Suppressor macrophage treated with lipopolysaccharide for 4 hours (primary cell): ENCODE measurements around the gene COMT.
"Not testable (repeated sequence)": the region's sequence is repeated elsewhere in the genome, so short reads cannot be mapped to it uniquely, and the experiment has no call there.

Experiments
- DNase-seq: peaks from one replicate; pipeline ENCODE4 v3.0.0-alpha.2; 2020

Gene COMT

GRCh38 chr22:19909350-19910179, 32.0 kb upstream of the COMT start:
- peak; percentile 85 for DNase-seq

GRCh38 chr22:19910180-19910744, 31.3 kb upstream of the COMT start:
- DNase-seq: no peak

- no peak for DNase-seq
Measured at GRCh38 chr22:19911540-19912270, 29.9 kb upstream of the COMT start.

GRCh38 chr22:19912271-19912999, 29.1 kb upstream of the COMT start:
- no peak for DNase-seq

GRCh38 chr22:19913337-19913936, 28.1 kb upstream of the COMT start:
- DNase-seq: no peak

DNA sequence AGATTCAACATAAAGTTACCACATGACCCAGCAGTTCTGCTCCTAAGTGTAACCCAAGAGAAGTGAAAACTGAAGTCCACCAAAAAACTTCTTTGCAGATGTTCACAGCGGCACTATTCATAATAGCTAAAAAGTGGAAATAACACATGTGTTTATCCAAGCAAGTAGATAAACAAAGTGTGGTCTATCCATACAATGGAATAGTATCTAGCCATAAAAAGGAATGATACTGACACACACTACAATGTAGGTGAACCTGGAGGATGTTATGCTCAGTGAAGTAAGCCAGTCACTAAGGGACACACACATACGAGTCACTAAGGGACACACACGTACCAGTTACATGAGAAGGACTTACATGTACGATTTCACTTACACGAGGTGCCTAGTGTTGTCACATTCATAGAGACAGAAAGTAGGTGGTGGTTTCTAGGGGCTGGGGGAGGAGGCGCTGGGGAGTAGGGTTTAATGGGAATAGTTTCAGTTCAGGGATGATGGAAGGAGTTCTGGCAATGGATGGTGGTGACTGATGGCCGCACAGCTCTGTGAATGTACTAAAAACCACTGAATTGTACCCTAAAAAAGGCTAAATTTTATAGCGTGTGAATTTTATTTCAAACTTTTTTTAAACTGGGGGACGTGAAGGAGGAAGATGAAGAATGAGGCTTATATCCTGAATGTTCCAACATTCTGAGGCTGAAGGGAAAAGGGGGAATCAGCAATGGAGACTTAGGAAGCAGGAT, 27.2 kb upstream of the COMT start:
- DNase-seq: no peak

DNA sequence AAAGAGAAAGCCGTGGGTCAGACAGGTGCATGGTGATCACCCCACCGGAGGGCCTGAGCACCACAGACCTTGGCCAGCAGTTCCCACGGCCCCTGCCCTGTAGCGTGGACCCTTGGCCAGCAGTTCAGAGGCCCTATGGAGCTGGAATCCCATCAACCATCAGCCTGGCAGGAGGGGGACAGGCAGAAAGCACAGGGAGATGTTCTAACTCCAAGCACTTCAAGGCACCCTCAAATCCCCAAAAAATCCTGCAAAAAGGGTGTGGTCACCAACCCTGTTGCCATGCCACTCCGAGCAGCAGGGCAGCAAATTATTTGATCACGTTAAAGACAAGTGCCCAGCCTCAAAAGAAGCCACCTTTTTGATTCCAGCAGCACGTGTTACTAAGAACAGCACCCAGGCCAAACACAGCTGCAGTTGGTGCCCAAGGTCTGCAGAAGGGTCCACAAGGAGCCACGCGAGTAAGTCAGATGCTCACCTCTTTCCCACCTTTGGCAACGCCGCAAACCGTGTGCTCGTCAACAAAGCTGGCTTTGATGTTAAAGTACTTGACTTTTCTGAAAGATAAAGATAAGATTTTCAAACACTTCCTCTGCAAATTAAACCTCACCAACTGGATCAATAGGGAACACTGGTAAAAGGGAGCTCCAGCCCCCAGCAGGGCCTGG, 26.2 kb upstream of the COMT start:
- DNase-seq: no peak

DNA sequence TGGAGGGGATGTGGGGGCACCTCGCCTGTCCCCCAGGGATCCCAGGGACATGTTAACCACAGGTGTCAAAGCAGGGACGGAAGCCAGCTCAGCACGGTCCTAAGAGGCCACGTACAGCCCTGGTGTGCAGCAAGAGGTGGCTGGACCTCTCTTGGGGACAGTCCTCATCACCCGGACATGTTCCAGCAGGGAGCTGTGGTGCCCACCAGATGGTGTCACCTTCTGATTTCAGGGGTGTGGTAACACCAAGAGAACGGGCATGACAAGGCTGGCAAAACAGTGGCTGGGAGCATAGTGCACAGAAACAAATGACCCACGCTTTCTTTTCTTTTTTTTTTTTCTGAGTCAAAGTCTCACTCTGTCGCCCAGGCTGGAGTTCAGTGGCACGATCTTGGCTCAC, 25.6 kb upstream of the COMT start:
- no peak for DNase-seq

GRCh38 chr22:19916941-19917340, 24.6 kb upstream of the COMT start:
- no peak for DNase-seq

DNA sequence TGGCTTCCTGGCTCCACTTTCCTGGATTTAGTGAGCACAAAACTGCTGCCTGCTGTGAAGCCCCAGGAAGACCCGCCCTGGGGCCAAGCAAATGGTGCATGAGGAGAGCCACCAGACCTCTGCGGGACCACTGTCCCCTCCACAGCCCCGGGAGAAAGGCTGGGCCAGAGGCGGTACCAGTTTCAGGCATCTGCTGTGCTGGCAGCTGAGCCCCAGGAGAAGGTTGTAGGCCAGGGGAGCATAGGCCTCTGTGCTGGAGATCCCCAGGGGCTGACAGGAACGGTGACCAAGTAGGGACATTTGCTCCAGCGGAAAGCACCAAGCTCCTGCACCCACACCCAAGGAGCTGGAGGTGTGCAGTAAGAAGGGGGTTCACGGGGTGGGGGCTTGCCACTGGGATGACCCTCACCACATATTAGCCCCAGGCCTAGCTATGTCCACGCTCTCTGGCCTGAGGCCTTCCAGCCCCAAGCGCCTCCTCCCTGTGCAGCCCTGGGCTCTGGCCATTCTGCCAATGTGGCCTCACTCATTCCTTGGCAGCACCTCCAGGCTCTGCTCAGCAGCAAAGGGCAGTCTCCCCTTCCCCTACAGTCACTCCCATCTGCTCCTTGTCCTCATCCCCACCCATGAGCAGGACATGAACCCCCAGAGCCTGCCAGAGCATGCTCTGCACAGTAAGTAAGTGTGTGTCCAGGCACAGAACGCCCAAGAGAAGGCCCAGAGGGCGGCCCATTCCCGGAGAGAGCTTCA, 24.0 kb upstream of the COMT start:
- DNase-seq: no peak

- DNase-seq: no peak
Measured at GRCh38 chr22:19918332-19919106, 23.1 kb upstream of the COMT start.

DNA sequence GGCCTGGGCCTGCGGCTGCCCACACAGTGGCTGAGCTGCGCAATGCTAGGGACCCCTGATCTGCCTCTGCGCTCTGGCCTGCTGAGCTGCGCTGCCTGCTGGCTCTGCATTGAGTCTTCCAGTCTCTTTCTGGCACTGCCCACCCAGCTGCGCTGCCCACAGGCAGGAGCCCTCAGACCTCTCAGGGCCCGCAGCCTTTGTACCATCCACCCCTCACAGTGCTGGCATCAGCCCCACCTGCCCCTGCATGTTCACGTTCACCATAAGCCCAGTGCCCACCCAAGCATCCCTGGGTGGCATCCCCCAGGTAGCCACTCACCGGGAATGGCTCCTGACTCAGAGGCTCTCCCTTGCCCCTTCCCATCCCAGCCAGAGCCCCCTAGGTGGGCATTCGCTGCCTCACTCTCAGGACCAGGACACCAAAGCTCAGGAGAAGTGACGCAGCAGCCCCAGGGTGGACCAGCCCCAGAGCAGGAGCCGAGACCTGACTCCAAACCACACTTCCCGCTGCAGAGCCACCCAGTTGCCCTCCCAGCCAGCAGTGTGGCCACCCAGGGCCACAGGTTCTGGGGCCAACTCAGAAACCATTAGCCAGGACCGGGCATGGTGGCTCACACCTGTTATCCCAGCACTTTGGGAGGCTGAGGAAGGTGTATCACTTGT, 21.7 kb upstream of the COMT start:
- no peak for DNase-seq

DNA sequence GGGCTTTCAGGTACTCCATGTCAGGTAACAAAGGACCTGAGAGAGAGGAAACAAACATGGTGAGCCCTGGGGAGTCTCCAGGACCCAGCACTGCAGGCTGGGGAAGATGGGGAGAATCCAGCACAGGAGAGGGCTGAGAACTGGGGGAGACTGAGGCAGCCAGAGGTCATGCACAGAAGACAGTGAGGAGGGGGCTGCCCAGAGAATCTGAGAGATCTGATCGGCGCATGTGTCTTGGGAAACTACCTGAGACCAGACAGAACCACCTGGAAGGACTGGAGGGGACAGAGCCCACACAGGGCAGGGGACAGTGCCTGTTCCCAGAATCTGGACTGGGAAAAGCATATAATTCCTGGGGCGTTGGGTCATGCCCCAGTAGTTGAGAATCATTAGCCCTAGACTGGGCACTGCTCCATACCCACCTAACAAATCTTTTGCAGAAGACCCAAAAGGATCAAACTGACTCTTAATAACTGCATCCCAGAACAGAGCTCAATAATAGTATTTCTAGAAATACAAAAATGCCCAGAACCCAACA, 20.0 kb upstream of the COMT start:
- no peak for DNase-seq

- DNase-seq: no peak
Measured at GRCh38 chr22:19923914-19924513, 17.6 kb upstream of the COMT start.

DNA sequence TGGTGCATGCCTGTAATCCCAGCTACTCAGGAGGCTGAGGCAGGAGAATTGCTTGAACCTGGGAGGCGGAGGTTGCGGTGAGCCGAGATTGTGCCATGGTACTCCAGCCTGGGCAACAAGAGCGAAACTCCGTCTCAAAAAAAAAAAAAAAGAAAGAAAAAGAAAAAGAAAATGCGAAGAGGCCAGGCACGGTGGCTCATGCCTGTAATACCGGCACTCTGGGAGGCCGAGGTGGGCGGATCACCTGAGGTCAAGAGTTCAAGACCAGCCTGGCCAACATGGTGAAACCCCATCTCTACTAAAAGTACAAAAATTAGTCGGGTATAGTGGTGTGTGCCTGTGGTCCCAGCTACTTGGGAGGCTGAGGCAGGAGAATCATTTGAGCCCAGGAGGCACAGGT, 15.5 kb upstream of the COMT start:
- not testable (repeated sequence) for DNase-seq

GRCh38 chr22:19927696-19928095, 13.9 kb upstream of the COMT start:
- no peak for DNase-seq

DNA sequence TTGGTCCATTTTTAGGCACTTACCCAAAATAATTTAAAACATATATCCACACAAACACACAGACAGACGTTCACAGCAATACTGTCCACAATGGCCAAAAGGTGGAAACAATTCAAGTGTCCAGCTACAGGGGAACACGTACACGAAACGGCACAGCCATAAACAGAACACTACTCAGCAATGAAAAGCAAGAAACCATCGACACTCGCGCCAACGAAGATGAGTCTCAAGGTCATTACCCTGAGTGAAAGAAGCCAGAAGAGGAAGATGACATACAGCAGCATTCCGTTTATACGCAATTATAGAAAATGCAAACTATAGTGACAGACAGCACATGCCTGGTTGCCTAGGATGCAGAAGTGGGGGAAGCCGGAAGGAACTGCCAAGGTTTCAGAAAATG, 13.4 kb upstream of the COMT start:
- peak; percentile 41 for DNase-seq
